Measurements from ENCODE around the gene RPP14.

- TF ChIP-seq MAX (IDR thresholded peaks at IDR 0.05), result no peak
- TF ChIP-seq EZH2 (IDR thresholded peaks at IDR 0.05), result no peak
- TF ChIP-seq SRF (IDR thresholded peaks at IDR 0.05; ENCODE audit: low read depth), result no peak
- no peak for TF ChIP-seq CEBPB (IDR thresholded peaks at IDR 0.05; ENCODE audit: low read depth)
- no peak for TF ChIP-seq CTCF (IDR thresholded peaks at IDR 0.05 in 2 of 3, conservative IDR thresholded peaks at IDR 0.05 in 1 of 3; ENCODE audit: borderline replicate concordance in 1 of 3, insufficient read depth in 1 of 3, low read depth in 2 of 3, low read length in 2 of 3)
- TF ChIP-seq POLR2A (IDR thresholded peaks at IDR 0.05; ENCODE audit: borderline replicate concordance, extremely low read depth, insufficient read depth, insufficient read length), result no peak
- no peak for TF ChIP-seq REST (IDR thresholded peaks at IDR 0.05; ENCODE audit: low read depth)
Observed at GRCh38 chr3:58321791-58322190, 15.7 kb downstream of the RPP14 start.

Measured in HCT116 (cell line).